Thyroid gland (tissue), 4 donors: ENCODE measurements around the gene SNRNP40.

ENCODE experiments used
- POLR2A ChIP-seq, 2 donors: fragments of 450-650 bp; IDR thresholded peaks; one replicate each; pipeline ENCODE4 v1.6.1; 2017; ENCODE audit warnings: antibody characterized with exemption in 2 of 2, mild to moderate bottlenecking in 2 of 2, moderate library complexity in 1 of 2
- TF ChIP-seq, protein P1 (sequence below), 6 experiments: fragments of 200-600 bp in 3 of 6; fragments of 450-650 bp in 3 of 6; sonication (generic) in 3 of 6; IDR thresholded peaks; one replicate each; pipeline ENCODE4 v1.5.1; 2016 to 2019; ENCODE audit warnings: antibody characterized with exemption in 6 of 6, mild to moderate bottlenecking in 2 of 6, inconsistent platforms in 1 of 6, moderate library complexity in 1 of 6

DNA sequence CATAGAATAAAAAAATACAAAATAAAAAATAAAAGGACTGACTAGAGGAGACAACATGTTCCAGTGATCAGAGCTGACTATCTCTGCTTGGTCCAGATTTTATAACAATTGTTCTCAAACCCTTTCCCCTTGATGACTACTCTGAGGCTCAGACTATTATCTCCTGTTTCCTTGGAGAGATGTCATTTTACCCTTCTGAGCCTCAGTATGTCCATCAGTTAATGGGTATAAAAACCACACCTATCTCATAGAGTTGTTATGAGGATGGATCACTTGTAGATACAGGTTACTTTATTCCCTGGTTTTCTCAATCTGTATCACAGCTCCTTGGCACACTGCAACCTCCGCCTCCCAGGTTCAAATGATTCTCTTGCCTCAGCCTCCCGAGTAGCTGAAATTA lies 63.9 kb downstream of the SNRNP40 start:
- TF ChIP-seq, protein P1, sequence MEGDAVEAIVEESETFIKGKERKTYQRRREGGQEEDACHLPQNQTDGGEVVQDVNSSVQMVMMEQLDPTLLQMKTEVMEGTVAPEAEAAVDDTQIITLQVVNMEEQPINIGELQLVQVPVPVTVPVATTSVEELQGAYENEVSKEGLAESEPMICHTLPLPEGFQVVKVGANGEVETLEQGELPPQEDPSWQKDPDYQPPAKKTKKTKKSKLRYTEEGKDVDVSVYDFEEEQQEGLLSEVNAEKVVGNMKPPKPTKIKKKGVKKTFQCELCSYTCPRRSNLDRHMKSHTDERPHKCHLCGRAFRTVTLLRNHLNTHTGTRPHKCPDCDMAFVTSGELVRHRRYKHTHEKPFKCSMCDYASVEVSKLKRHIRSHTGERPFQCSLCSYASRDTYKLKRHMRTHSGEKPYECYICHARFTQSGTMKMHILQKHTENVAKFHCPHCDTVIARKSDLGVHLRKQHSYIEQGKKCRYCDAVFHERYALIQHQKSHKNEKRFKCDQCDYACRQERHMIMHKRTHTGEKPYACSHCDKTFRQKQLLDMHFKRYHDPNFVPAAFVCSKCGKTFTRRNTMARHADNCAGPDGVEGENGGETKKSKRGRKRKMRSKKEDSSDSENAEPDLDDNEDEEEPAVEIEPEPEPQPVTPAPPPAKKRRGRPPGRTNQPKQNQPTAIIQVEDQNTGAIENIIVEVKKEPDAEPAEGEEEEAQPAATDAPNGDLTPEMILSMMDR (IDR thresholded peaks at IDR 0.05): no peak
- TF ChIP-seq POLR2A (IDR thresholded peaks at IDR 0.05): no peak
